Measurements from ENCODE around the gene CAMSAP2. TPM values are rescaled to one million over a fixed set of nuclear protein-coding genes. Genes with fewer than 3 reads are reported as not detected.

The CAMSAP2 gene
- total RNA-seq, 4 donors from 2014 or later, result 8.2 to 12.5 (median 9.1) TPM

DNA sequence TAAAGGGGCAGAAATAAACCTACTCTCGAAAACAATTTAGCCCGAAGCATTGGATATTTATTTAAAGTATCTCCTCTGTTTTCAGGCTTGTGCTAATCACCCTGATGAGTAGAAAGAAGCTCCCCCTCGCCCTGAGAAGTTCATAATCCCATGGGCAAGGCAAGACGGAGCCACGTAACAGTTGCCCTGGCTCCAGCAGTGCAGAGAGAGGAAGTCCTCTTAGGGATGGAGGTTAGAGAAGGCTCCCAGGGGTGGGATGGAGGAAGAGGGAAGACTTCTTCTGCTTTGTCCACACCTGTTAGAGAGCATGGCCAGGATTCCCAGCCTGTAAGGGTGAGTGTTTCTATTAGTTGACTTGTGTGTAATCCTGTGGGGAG, 130.7 kb downstream of the CAMSAP2 start:
- H3K4me1 ChIP-seq, result peaks cover 0 to 13% (median 11%) of the 10 kb centered on the region in 4 donors
- in situ Hi-C loops (cut with MboI; ENCODE audit: low pct_ligation_motif_present in 1 of 4, low pct_unique_long_range_greater_than_20kb in 1 of 4, low sequenced_read_pairs in 3 of 4) (no loop called here), intact Hi-C loops (cut with DNase I; ENCODE audit: low total_unique reads) (no loop called here)
- no peak overlapping the region for H3K4me3 ChIP-seq
- TF ChIP-seq EP300 (IDR thresholded peaks at IDR 0.05; ENCODE audit: low read depth) (no peak), POLR2A (IDR thresholded peaks at IDR 0.05) (no peak), POLR2AphosphoS5 (IDR thresholded peaks at IDR 0.05) (no peak)
- TF ChIP-seq, protein P1, sequence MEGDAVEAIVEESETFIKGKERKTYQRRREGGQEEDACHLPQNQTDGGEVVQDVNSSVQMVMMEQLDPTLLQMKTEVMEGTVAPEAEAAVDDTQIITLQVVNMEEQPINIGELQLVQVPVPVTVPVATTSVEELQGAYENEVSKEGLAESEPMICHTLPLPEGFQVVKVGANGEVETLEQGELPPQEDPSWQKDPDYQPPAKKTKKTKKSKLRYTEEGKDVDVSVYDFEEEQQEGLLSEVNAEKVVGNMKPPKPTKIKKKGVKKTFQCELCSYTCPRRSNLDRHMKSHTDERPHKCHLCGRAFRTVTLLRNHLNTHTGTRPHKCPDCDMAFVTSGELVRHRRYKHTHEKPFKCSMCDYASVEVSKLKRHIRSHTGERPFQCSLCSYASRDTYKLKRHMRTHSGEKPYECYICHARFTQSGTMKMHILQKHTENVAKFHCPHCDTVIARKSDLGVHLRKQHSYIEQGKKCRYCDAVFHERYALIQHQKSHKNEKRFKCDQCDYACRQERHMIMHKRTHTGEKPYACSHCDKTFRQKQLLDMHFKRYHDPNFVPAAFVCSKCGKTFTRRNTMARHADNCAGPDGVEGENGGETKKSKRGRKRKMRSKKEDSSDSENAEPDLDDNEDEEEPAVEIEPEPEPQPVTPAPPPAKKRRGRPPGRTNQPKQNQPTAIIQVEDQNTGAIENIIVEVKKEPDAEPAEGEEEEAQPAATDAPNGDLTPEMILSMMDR (IDR thresholded peaks at IDR 0.05), result no peak
- DNase-seq, result no peak
- H3K27me3 ChIP-seq, result peaks cover 53% of the 10 kb centered on the region
- no peaks in the 10 kb centered on the region for H3K9me3 ChIP-seq
- no peaks in the 10 kb centered on the region for H3K36me3 ChIP-seq
- WGBS, 2 donors (ENCODE audit: low coverage in 1 of 2), result 82 to 88% methylated on average over 5 of the region's 5 CpGs
- no peak overlapping the region for H3K27ac ChIP-seq

DNA sequence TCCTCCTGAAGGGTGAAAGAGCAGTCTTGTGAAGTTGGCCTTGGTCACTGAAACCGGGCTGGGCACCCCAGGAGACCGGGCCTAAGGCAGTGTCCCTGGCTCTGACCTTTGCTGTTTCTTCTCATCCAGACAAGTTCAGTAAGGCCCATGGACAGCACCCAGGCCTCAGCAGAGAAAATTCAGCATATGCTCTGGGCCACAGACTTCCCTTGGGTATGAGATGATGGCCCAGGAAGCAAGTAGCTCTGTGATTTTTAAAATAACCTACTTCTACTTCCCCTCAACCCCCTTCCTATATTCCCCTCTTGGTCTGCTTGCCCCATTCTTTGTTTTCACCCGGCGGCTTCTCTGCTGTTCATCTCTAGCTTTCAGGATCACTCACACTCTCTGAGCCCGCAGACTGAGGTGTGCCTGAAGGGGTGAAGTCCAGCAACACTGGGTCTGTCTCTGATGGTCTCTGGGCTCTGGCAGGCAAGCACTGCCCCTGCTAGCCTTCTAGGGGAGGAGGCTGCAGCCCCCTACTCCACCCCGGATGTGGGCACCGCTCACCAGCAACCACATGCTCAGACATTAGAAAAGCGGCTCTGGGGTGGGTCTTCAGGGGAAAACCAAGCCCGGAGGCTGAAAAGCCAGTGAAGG, 131.2 kb downstream of the CAMSAP2 start:
- intact Hi-C loops (cut with DNase I; ENCODE audit: low total_unique reads) (no loop called here), in situ Hi-C loops (cut with MboI; ENCODE audit: low pct_ligation_motif_present in 1 of 4, low pct_unique_long_range_greater_than_20kb in 1 of 4, low sequenced_read_pairs in 3 of 4) (no loop called here)
- H3K36me3 ChIP-seq, result no peaks in the 10 kb centered on the region
- H3K4me1 ChIP-seq, result peaks cover 0 to 13% (median 11%) of the 10 kb centered on the region in 4 donors
- DNase-seq, result no peak
- peak overlapping the region in 1 of 4 donors; percentile 8 for H3K27ac ChIP-seq
- H3K27me3 ChIP-seq, result peaks cover 58% of the 10 kb centered on the region
- H3K4me3 ChIP-seq, result no peak overlapping the region
- no peaks in the 10 kb centered on the region for H3K9me3 ChIP-seq
- TF ChIP-seq, protein P1 (IDR thresholded peaks at IDR 0.05), result no peak
- TF ChIP-seq POLR2AphosphoS5 (IDR thresholded peaks at IDR 0.05), result no peak
- TF ChIP-seq EP300 (IDR thresholded peaks at IDR 0.05; ENCODE audit: low read depth), result no peak
- TF ChIP-seq POLR2A (IDR thresholded peaks at IDR 0.05), result no peak
- 70% methylated on average over 9 of the region's 9 CpGs; no CpG with 5 or more reads in 1 of the 2 donors for WGBS, 2 donors (ENCODE audit: low coverage in 1 of 2)

DNA sequence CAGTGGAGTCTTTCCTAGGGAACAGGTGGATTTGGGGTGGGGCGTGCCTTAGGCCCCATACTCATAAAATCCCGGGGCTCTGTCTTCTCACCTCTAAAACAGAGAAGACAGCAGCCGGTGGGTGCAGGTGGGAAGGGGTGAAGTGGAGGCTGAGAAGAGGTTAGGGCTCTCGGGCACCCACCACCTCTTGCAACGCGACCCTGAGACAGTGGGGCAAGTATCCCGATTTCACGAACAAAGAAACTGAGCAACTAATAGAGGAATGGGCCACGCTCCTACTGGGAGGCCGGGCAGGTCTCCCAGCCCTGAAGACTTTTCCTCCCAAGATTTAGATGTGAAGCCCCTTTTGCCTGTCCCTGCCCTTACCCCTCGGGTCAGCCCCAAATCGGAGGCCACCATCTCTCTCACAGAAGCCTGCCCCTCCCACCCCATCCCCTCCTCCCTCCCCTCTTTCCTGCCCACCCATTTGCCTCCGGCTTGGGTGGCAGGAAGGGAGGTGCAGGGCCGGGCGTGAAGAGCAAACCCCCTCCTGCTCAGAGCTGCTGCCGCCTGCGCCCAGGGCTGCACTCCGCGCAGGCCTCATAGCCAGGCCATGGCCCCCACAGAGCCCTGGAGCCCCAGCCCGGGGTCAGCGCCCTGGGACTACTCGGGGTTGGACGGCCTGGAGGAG, 133.9 kb downstream of the CAMSAP2 start, which contains the start of gene GPR25:
GPR25 (plus strand) TSS at position 536 of the 670 bp plus-strand sequence; CDS start at position 593, 57 bp downstream.
- Histone ChIP-seq H3K27me3 (peaks cover 73% of the 10 kb centered on the region), H3K4me1 (peaks cover 0 to 13% (median 11%) of the 10 kb centered on the region in 4 donors), H3K27ac (no peak within 1 kb of the TSS), H3K9me3 (no peaks in the 10 kb centered on the region), H3K4me3 (peak within 1 kb of the TSS in 2 of 4 donors; percentile 18 to 41), H3K36me3 (no peaks in the 10 kb centered on the region)
- 83 to 85% methylated on average over 2 to 23 of the region's 23 CpGs for WGBS, 2 donors (ENCODE audit: low coverage in 1 of 2)
- no peak for TF ChIP-seq EP300 (IDR thresholded peaks at IDR 0.05; ENCODE audit: low read depth)
- no peak for TF ChIP-seq POLR2AphosphoS5 (IDR thresholded peaks at IDR 0.05)
- no peak for TF ChIP-seq POLR2A (IDR thresholded peaks at IDR 0.05)
- in situ Hi-C loops (cut with MboI; ENCODE audit: low pct_ligation_motif_present in 1 of 4, low pct_unique_long_range_greater_than_20kb in 1 of 4, low sequenced_read_pairs in 3 of 4), result no loop called here
- intact Hi-C loops (cut with DNase I; ENCODE audit: low total_unique reads), result no loop called here
- DNase-seq, result no peak

DNA sequence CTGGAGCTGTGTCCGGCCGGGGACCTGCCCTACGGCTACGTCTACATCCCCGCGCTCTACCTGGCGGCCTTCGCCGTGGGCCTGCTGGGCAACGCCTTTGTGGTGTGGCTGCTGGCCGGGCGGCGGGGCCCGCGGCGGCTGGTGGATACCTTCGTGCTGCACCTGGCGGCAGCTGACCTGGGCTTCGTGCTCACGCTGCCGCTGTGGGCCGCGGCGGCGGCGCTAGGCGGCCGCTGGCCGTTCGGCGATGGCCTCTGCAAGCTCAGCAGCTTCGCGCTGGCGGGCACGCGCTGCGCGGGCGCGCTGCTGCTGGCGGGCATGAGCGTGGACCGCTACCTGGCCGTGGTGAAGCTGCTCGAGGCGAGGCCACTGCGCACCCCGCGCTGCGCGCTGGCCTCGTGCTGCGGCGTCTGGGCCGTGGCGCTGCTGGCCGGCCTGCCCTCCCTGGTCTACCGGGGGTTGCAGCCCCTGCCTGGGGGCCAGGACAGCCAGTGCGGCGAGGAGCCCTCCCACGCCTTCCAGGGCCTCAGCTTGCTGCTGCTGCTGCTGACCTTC, 134.5 kb downstream of the CAMSAP2 start:
- Histone ChIP-seq H3K4me3 (peak overlapping the region in 2 of 4 donors; percentile 18 to 41), H3K36me3 (no peaks in the 10 kb centered on the region), H3K4me1 (peaks cover 0 to 13% (median 11%) of the 10 kb centered on the region in 4 donors), H3K27me3 (peaks cover 69% of the 10 kb centered on the region), H3K9me3 (no peaks in the 10 kb centered on the region), H3K27ac (no peak overlapping the region)
- intact Hi-C loops (cut with DNase I; ENCODE audit: low total_unique reads), result no loop called here
- in situ Hi-C loops (cut with MboI; ENCODE audit: low pct_ligation_motif_present in 1 of 4, low pct_unique_long_range_greater_than_20kb in 1 of 4, low sequenced_read_pairs in 3 of 4), result no loop called here
- 32% methylated on average over 37 of the region's 61 CpGs; no CpG with 5 or more reads in 1 of the 2 donors for WGBS, 2 donors (ENCODE audit: low coverage in 1 of 2)
- DNase-seq, result no peak
- TF ChIP-seq POLR2A (IDR thresholded peaks at IDR 0.05) (no peak), POLR2AphosphoS5 (IDR thresholded peaks at IDR 0.05) (no peak)
